Dendritic cell treated with granulocyte-macrophage colony-stimulating factor and Interleukin-4, amounts not matched to agents 40 ng/mL and 50 ng/mL, for 4 days (primary cell): ENCODE measurements around the gene CST9.
"Not testable (repeated sequence)": the region's sequence is repeated elsewhere in the genome, so short reads cannot be mapped to it uniquely, and the experiment has no call there.

Source experiments
- H3K27ac Mint-ChIP-seq: one replicate; pipeline ENCODE4 v1.8.0; 2022; ENCODE audit warnings: mild to moderate bottlenecking, mixed read lengths
- H3K27me3 Mint-ChIP-seq: one replicate; pipeline ENCODE4 v1.8.0; 2022; ENCODE audit warnings: mild to moderate bottlenecking, mixed read lengths
- H3K36me3 Mint-ChIP-seq: one replicate; pipeline ENCODE4 v1.8.0; 2022; ENCODE audit warnings: low read depth, mixed read lengths
- H3K4me1 Mint-ChIP-seq: one replicate; pipeline ENCODE4 v1.8.0; 2022; ENCODE audit warnings: low read depth, mixed read lengths
- H3K4me3 Mint-ChIP-seq: one replicate; pipeline ENCODE4 v1.8.0; 2022; ENCODE audit warnings: mild to moderate bottlenecking, moderate library complexity, mixed read lengths
- H3K9me3 Mint-ChIP-seq: one replicate; pipeline ENCODE4 v1.8.0; 2022; ENCODE audit warnings: mixed read lengths
- intact Hi-C: fragments of 100-400 bp; cut with micrococcal nuclease; formaldehyde crosslinking; loops from one replicate; pipeline ENCODE4 v1.15.0; 2022

Gene CST9

GRCh38 chr20:23584434-23585199 is 21.1 kb downstream of the CST9 start:
- intact Hi-C loops, result no loop called here
- Mint-ChIP-seq H3K4me3 (no peak overlapping the region), H3K27ac (no peak overlapping the region), H3K9me3 (no peaks in the 10 kb centered on the region), H3K4me1 (peaks cover 20% of the 10 kb centered on the region), H3K27me3 (peaks cover 26% of the 10 kb centered on the region), H3K36me3 (no peaks in the 10 kb centered on the region)

- Mint-ChIP-seq H3K36me3 (no peaks in the 10 kb centered on the region), H3K27ac (no peak overlapping the region), H3K4me1 (peaks cover 13% of the 10 kb centered on the region), H3K9me3 (no peaks in the 10 kb centered on the region), H3K27me3 (peaks cover 26% of the 10 kb centered on the region), H3K4me3 (no peak overlapping the region)
- intact Hi-C loops, result no loop called here
Observed at GRCh38 chr20:23583526-23583925, 22.2 kb downstream of the CST9 start.

- Mint-ChIP-seq H3K27ac (no peak overlapping the region), H3K27me3 (peaks cover 26% of the 10 kb centered on the region), H3K4me3 (no peak overlapping the region), H3K9me3 (no peaks in the 10 kb centered on the region), H3K4me1 (peaks cover 10% of the 10 kb centered on the region), H3K36me3 (no peaks in the 10 kb centered on the region)
- intact Hi-C loops, result no loop called here
Observed at GRCh38 chr20:23582293-23582692, 23.4 kb downstream of the CST9 start.

GRCh38 chr20:23581833-23582232 is 23.9 kb downstream of the CST9 start:
- intact Hi-C loops, H3K36me3 Mint-ChIP-seq, H3K27ac Mint-ChIP-seq, H3K4me3 Mint-ChIP-seq, H3K9me3 Mint-ChIP-seq: not testable (repeated sequence)
- Mint-ChIP-seq H3K4me1 (peaks cover 10% of the 10 kb centered on the region), H3K27me3 (peaks cover 26% of the 10 kb centered on the region)

GRCh38 chr20:23574977-23575376 is 30.7 kb downstream of the CST9 start:
- Mint-ChIP-seq H3K4me3 (no peak overlapping the region), H3K36me3 (no peaks in the 10 kb centered on the region), H3K27me3 (peaks cover 1% of the 10 kb centered on the region), H3K4me1 (peaks cover 6% of the 10 kb centered on the region), H3K27ac (no peak overlapping the region), H3K9me3 (no peaks in the 10 kb centered on the region)
- intact Hi-C loops, result no loop called here

- no peaks in the 10 kb centered on the region for H3K36me3 Mint-ChIP-seq
- peaks cover 4% of the 10 kb centered on the region for H3K4me1 Mint-ChIP-seq
Observed at GRCh38 chr20:23570178-23570760, 35.4 kb downstream of the CST9 start.

GRCh38 chr20:23569570-23569969 is 36.1 kb downstream of the CST9 start:
- intact Hi-C loops, result no loop called here
- no peaks in the 10 kb centered on the region for H3K9me3 Mint-ChIP-seq
- H3K36me3 Mint-ChIP-seq, result no peaks in the 10 kb centered on the region
- H3K4me1 Mint-ChIP-seq, result no peaks in the 10 kb centered on the region
- H3K4me3 Mint-ChIP-seq, result no peak overlapping the region
- no peak overlapping the region for H3K27ac Mint-ChIP-seq
- H3K27me3 Mint-ChIP-seq, result peaks cover 9% of the 10 kb centered on the region

More at GRCh38 chr20:23570178-23570760, 35.4 kb downstream of the CST9 start:
- Mint-ChIP-seq H3K27ac (no peak overlapping the region), H3K4me3 (no peak overlapping the region), H3K9me3 (no peaks in the 10 kb centered on the region), H3K27me3 (peaks cover 8% of the 10 kb centered on the region)
- intact Hi-C loops, result no loop called here

GRCh38 chr20:23568971-23569330 is 36.8 kb downstream of the CST9 start:
- intact Hi-C loops, result no loop called here
- Mint-ChIP-seq H3K27me3 (peaks cover 9% of the 10 kb centered on the region), H3K36me3 (no peaks in the 10 kb centered on the region), H3K4me1 (no peaks in the 10 kb centered on the region), H3K27ac (no peak overlapping the region), H3K9me3 (no peaks in the 10 kb centered on the region), H3K4me3 (no peak overlapping the region)

- H3K9me3 Mint-ChIP-seq, result no peaks in the 10 kb centered on the region
- H3K4me3 Mint-ChIP-seq, result no peak within 1 kb of the TSS
- intact Hi-C loops, result no loop called here
- H3K27ac Mint-ChIP-seq, result no peak within 1 kb of the TSS
- peaks cover 9% of the 10 kb centered on the region for H3K27me3 Mint-ChIP-seq
- H3K4me1 Mint-ChIP-seq, result no peaks in the 10 kb centered on the region
- no peaks in the 10 kb centered on the region for H3K36me3 Mint-ChIP-seq
Observed at GRCh38 chr20:23568320-23568970, 37.3 kb downstream of the CST9 start, which contains the start of gene CST9L. Gene CST9L, minus strand, starts transcription at chr20:23568484. Its CDS starts 34 bp downstream, at chr20:23568450.

GRCh38 chr20:23566199-23566932 is 39.4 kb downstream of the CST9 start:
- Mint-ChIP-seq H3K27ac (no peak overlapping the region), H3K36me3 (no peaks in the 10 kb centered on the region), H3K4me3 (no peak overlapping the region), H3K4me1 (no peaks in the 10 kb centered on the region), H3K27me3 (peaks cover 9% of the 10 kb centered on the region), H3K9me3 (peaks cover 20% of the 10 kb centered on the region)
- intact Hi-C loops, result no loop called here

- no peaks in the 10 kb centered on the region for H3K4me1 Mint-ChIP-seq
- no peaks in the 10 kb centered on the region for H3K36me3 Mint-ChIP-seq
- H3K4me3 Mint-ChIP-seq, result no peak overlapping the region
- H3K27ac Mint-ChIP-seq, result no peak overlapping the region
- peaks cover 28% of the 10 kb centered on the region for H3K9me3 Mint-ChIP-seq
- H3K27me3 Mint-ChIP-seq, result peaks cover 9% of the 10 kb centered on the region
- intact Hi-C loops, result no loop called here
Observed at GRCh38 chr20:23565503-23566045, 40.1 kb downstream of the CST9 start.

GRCh38 chr20:23564927-23565326 is 40.8 kb downstream of the CST9 start:
- peaks cover 9% of the 10 kb centered on the region for H3K27me3 Mint-ChIP-seq
- intact Hi-C loops, result no loop called here
- H3K4me1 Mint-ChIP-seq, result no peaks in the 10 kb centered on the region
- no peaks in the 10 kb centered on the region for H3K36me3 Mint-ChIP-seq
- no peak overlapping the region for H3K27ac Mint-ChIP-seq
- no peak overlapping the region for H3K4me3 Mint-ChIP-seq
- H3K9me3 Mint-ChIP-seq, result peaks cover 34% of the 10 kb centered on the region

- Mint-ChIP-seq H3K9me3 (peaks cover 44% of the 10 kb centered on the region), H3K4me1 (no peaks in the 10 kb centered on the region), H3K27ac (no peak overlapping the region), H3K36me3 (no peaks in the 10 kb centered on the region), H3K27me3 (peaks cover 14% of the 10 kb centered on the region), H3K4me3 (no peak overlapping the region)
- intact Hi-C loops, result no loop called here
Observed at GRCh38 chr20:23562721-23563342, 42.9 kb downstream of the CST9 start.
